ENCODE results near the gene TMEM220.
"Not testable (repeated sequence)": the region's sequence is repeated elsewhere in the genome, so short reads cannot be mapped to it uniquely, and the experiment has no call there.

Gene TMEM220

DNA sequence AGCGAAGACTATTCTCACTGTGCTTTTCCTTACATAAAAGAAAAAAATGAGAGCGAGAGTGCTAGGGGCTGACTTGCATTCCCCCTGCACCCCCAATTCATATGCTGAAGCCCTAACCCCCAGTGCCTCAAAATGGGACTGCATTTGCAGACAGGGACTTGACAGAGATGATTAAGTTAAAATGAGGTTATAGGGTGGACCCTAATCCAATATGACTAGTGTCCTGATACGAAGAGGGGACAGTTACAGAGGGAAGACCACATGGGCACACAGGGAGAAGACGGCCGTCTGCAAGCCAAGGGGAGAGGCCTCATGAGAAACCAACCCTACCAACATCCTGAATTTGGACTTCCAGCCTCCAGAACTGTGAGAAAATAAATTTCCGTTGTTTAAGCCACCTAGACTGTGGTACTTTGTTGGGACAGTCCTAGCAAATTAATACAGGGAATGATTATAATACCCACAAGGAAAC, 1.6 kb upstream of the TMEM220 start:
- no peak overlapping the region for H3K4me3 ChIP-seq (replicated peaks in 1 of 2; ENCODE audit: low read depth in 2 of 2, low read length in 2 of 2)
- DNase-seq (ENCODE audit: low read depth in 2 of 2), result no peak
- TF ChIP-seq, protein P1, sequence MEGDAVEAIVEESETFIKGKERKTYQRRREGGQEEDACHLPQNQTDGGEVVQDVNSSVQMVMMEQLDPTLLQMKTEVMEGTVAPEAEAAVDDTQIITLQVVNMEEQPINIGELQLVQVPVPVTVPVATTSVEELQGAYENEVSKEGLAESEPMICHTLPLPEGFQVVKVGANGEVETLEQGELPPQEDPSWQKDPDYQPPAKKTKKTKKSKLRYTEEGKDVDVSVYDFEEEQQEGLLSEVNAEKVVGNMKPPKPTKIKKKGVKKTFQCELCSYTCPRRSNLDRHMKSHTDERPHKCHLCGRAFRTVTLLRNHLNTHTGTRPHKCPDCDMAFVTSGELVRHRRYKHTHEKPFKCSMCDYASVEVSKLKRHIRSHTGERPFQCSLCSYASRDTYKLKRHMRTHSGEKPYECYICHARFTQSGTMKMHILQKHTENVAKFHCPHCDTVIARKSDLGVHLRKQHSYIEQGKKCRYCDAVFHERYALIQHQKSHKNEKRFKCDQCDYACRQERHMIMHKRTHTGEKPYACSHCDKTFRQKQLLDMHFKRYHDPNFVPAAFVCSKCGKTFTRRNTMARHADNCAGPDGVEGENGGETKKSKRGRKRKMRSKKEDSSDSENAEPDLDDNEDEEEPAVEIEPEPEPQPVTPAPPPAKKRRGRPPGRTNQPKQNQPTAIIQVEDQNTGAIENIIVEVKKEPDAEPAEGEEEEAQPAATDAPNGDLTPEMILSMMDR (IDR thresholded peaks at IDR 0.05; ENCODE audit: low read depth, low read length), result no peak

DNA sequence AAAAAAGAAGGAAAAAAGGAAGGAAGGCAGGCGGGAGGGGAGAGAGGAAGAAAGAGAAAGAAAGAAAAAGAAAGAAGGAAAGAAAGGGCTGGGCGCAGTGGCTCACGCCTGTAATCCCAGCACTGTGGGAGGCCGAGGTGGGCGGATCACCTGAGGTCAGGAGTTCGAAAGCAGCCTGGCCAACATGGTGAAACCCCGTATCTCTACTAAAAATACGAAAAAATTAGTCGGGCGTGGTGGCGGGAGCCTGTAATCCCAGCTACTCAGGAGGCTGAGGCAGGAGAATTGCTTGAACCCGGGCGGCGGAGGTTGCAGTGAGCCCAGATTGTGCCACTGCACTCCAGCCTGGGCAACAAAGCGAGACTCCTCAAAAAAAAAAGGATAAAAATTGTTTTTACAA, 424 bp upstream of the TMEM220 start:
- DNase-seq (ENCODE audit: low read depth in 2 of 2), result not testable (repeated sequence)
- peak overlapping the region; percentile 52 to 63 for H3K4me3 ChIP-seq (replicated peaks in 1 of 2; ENCODE audit: low read depth in 2 of 2, low read length in 2 of 2)

DNA sequence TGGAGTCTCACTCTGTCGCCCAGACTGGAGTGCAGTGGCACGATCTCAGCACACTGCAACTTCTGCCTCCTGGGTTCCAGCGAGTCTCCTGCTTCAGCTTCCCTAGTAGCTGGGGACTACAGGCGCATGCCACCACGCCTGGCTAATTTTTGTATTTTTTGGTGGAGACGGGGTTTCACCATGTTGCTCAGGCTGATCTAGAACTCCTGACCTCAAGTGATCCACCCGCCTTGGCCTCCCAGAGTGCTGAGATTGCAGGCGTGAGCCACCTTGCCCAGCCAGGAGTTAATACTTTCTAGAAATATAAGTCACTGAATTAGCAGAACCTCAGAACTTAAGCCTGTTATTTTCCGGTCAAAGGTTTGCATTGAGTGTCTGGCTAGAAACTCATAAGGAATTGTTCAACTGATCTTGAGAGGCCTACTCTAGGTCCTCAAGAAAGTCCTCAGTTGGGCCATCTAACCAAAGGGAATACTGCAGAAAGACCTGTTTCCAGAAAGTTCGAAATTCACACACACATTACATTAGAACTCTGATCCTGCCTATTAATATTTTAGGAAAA, 1.4 kb downstream of the TMEM220 start:
- no peak for DNase-seq (ENCODE audit: low read depth in 2 of 2)
- TF ChIP-seq, protein P1 (IDR thresholded peaks at IDR 0.05; ENCODE audit: low read depth, low read length), result no peak
- H3K4me3 ChIP-seq (replicated peaks in 1 of 2; ENCODE audit: low read depth in 2 of 2, low read length in 2 of 2), result no peak overlapping the region

DNA sequence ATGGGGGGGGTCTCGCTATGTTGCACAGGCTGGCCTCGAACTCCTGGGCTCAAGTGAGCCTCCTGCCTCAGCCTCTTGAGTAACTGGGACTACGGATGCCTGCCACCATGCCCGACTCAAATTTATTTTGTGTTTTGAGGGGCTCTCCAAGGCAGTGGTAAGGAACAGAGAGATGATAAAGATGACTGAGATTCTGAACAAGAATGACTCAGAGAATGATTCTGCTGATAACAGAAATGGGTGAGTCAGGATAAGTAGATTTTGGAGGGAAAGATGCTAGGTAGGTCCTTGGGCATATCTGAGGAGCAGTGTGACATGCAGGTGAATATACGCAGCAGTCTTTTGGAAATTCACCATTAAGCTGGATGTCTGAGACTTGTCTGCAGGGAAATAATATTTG, 2.6 kb downstream of the TMEM220 start:
- DNase-seq (ENCODE audit: low read depth in 2 of 2), result no peak
- H3K4me3 ChIP-seq (replicated peaks in 1 of 2; ENCODE audit: low read depth in 2 of 2, low read length in 2 of 2), result no peak overlapping the region

DNA sequence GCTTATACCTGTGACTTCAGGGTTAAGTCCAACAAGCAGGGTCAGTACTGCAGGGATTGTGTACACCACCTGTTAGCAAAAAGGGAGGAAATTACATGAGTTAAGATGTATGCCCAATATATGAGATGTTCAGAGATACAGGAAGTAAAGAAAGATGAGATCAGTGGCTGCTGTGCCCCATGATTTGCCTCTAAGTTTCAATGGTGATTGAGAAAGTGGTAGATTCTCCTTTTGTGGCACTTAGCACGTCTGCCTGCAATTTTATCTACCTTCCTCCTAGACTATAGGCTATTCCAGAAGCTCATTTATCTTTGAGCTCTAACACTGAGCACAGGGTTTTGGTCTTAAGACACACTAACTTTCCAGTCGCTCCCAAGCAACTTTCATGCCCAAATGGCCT, 3.6 kb downstream of the TMEM220 start:
- no peak for DNase-seq (ENCODE audit: low read depth in 2 of 2)
- no peak overlapping the region for H3K4me3 ChIP-seq (replicated peaks in 1 of 2; ENCODE audit: low read depth in 2 of 2, low read length in 2 of 2)
- TF ChIP-seq, protein P1 (IDR thresholded peaks at IDR 0.05; ENCODE audit: low read depth, low read length), result no peak

More for the DNA sequence above, 2.6 kb downstream of the TMEM220 start:
- TF ChIP-seq, protein P1 (IDR thresholded peaks at IDR 0.05; ENCODE audit: low read depth, low read length), result no peak

DNA sequence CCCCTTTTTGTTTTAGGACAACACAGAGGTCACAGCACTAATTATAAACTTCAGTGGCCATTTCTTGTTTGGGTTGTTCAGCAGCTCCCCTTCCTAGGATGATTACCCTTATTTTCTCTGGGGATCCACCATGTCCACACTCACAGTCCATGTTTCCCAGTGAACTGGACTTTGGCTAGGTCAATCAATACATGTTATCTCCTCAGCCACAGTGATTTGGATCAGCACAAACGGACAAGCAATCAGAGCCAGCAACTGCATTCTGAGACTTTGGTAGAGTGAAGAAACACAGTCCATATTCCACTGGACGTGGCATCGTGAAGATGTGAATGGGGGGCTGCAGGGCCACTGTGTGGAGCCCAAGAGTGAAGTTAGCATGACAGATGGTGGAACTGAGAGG, 4.6 kb downstream of the TMEM220 start:
- TF ChIP-seq, protein P1 (IDR thresholded peaks at IDR 0.05; ENCODE audit: low read depth, low read length), result no peak
- no peak for DNase-seq (ENCODE audit: low read depth in 2 of 2)
- H3K4me3 ChIP-seq (replicated peaks in 1 of 2; ENCODE audit: low read depth in 2 of 2, low read length in 2 of 2), result no peak overlapping the region

DNA sequence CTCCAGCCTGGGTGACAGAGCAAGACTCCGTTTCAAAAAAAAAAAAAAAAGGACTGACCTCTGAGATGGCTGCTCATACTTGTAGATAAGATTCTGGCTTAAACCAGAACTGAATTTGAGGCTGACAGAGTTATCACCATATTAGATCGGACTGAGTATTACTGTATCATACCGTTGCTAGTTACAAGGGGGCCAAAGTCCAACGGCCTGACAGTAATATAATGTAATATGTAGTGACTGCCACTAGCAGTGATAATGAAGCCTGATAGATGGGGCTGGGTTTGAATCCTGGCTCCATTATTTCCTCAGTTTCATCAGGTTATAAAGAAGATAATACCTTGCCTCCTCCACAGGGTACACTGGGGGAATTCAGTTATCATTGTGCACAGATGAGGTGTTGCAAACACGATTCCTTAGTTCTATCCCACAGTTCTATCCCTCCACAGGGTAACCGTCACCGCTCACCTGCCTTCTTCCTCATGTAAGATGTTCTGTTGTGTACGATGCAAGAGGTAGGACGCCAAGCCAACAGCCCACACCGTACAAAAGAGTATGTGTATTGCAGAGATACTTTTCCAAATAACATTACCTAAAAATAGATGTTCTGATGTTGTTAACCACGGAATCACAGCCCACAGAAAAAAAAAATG, 5.2 kb downstream of the TMEM220 start:
- no peak overlapping the region for H3K4me3 ChIP-seq (replicated peaks in 1 of 2; ENCODE audit: low read depth in 2 of 2, low read length in 2 of 2)
- no peak for DNase-seq (ENCODE audit: low read depth in 2 of 2)
- TF ChIP-seq, protein P1 (IDR thresholded peaks at IDR 0.05; ENCODE audit: low read depth, low read length), result no peak
